ENCODE data around the gene ZMYM1. TPM values are rescaled to one million over a fixed set of nuclear protein-coding genes. Genes with fewer than 3 reads are reported as not detected.

The ZMYM1 gene
- total RNA-seq, 2 donors from 2014 or later = 4.3 to 6.0 TPM

GRCh38 chr1:35097224-35097623, 18.0 kb downstream of the ZMYM1 start:
- H3K4me3 ChIP-seq = no peak overlapping the region
- no peaks in the 10 kb centered on the region for H3K27me3 ChIP-seq
- WGBS, 2 donors = 0% methylated on average over 1 of the region's 1 CpG
- intact Hi-C loops (cut with DNase I) = no loop called here
- DNase-seq = no peak
- H3K4me1 ChIP-seq = no peaks in the 10 kb centered on the region
- H3K36me3 ChIP-seq (replicated peaks in 1 of 2; ENCODE audit: insufficient read depth in 1 of 2, low read depth in 2 of 2) = peaks cover 11 to 14% of the 10 kb centered on the region in 2 donors
- H3K9me3 ChIP-seq = no peaks in the 10 kb centered on the region
- TF ChIP-seq POLR2A (IDR thresholded peaks at IDR 0.05) = no peak
- TF ChIP-seq CTCF (IDR thresholded peaks at IDR 0.05) = no peak
- no peak for ATAC-seq
- H3K27ac ChIP-seq = no peak overlapping the region

GRCh38 chr1:35111106-35111505, 31.9 kb downstream of the ZMYM1 start:
- Histone ChIP-seq H3K4me3 (no peak overlapping the region), H3K4me1 (no peaks in the 10 kb centered on the region), H3K27me3 (no peaks in the 10 kb centered on the region), H3K27ac (no peak overlapping the region), H3K9me3 (no peaks in the 10 kb centered on the region), H3K36me3 (replicated peaks in 1 of 2; ENCODE audit: insufficient read depth in 1 of 2, low read depth in 2 of 2) (peaks cover 0 to 5% of the 10 kb centered on the region in 2 donors)
- TF ChIP-seq POLR2A (IDR thresholded peaks at IDR 0.05) (no peak), CTCF (IDR thresholded peaks at IDR 0.05) (no peak)
- intact Hi-C loops (cut with DNase I) = no loop called here
- ATAC-seq = no peak
- no peak for DNase-seq
- WGBS, 2 donors = 91 to 96% methylated on average over 1 of the region's 1 CpG

GRCh38 chr1:35112668-35113067, 33.5 kb downstream of the ZMYM1 start:
- ATAC-seq = no peak
- DNase-seq = no peak
- no peak for TF ChIP-seq CTCF (IDR thresholded peaks at IDR 0.05)
- TF ChIP-seq POLR2A (IDR thresholded peaks at IDR 0.05) = no peak
- intact Hi-C loops (cut with DNase I) = no loop called here
- 85 to 87% methylated on average over 4 of the region's 4 CpGs for WGBS, 2 donors
- no peaks in the 10 kb centered on the region for H3K9me3 ChIP-seq
- no peak overlapping the region for H3K27ac ChIP-seq
- peaks cover 0 to 5% of the 10 kb centered on the region in 2 donors for H3K36me3 ChIP-seq (replicated peaks in 1 of 2; ENCODE audit: insufficient read depth in 1 of 2, low read depth in 2 of 2)
- H3K4me3 ChIP-seq = no peak overlapping the region
- no peaks in the 10 kb centered on the region for H3K4me1 ChIP-seq
- H3K27me3 ChIP-seq = no peaks in the 10 kb centered on the region

- Histone ChIP-seq H3K4me3 (no peak overlapping the region), H3K27me3 (no peaks in the 10 kb centered on the region), H3K36me3 (replicated peaks in 1 of 2; ENCODE audit: insufficient read depth in 1 of 2, low read depth in 2 of 2) (peaks cover 0 to 5% of the 10 kb centered on the region in 2 donors), H3K27ac (no peak overlapping the region), H3K4me1 (no peaks in the 10 kb centered on the region), H3K9me3 (no peaks in the 10 kb centered on the region)
- intact Hi-C loops (cut with DNase I) = no loop called here
- TF ChIP-seq POLR2A (IDR thresholded peaks at IDR 0.05) (no peak), CTCF (IDR thresholded peaks at IDR 0.05) (no peak)
- WGBS, 2 donors = 77% methylated on average over 8 of the region's 8 CpGs
- DNase-seq (no peak), ATAC-seq (no peak)
Observed at GRCh38 chr1:35115459-35116383, 36.5 kb downstream of the ZMYM1 start.
